H1 (cell line): ENCODE data around the gene SERPINB1. TPM values are rescaled to one million over a fixed set of nuclear protein-coding genes. Genes with fewer than 3 reads are reported as not detected.

Source experiments
- CTCF ChIA-PET: fragments of 300-600 bp; sonication (Branson Sonifier 250); formaldehyde crosslinking; loops from one replicate; lab custom pipeline; 2021; ENCODE audit not compliant: partially characterized antibody; lab: Charles Lee
- POLR2A ChIA-PET: fragments of 300-600 bp; sonication (Branson Sonifier 250); formaldehyde crosslinking; loops from one replicate; lab custom pipeline; 2021; ENCODE audit warnings: inconsistent platforms; ENCODE audit not compliant: partially characterized antibody; lab: Charles Lee
- DNase-seq, 2 experiments: peaks; one replicate each; pipeline versions ENCODE4 v3.0.0 to v3.0.0-alpha.2; 2010 to 2022; ENCODE audit warnings: low spot score in 2 of 2, low read depth in 1 of 2, mixed read lengths in 1 of 2
- FAIRE-seq: peaks from 2 replicates; lab custom pipeline; 2011; peaks lifted over from hg19 to GRCh38; lab: Jason Lieb, UNC
- H2AFZ ChIP-seq: 2 replicates; pipeline ENCODE4 v1.8.1; 2012; ENCODE audit warnings: low read length, inconsistent platforms
- H2AK5ac ChIP-seq: 2 replicates; pipeline ENCODE4 v1.6.1; 2013; ENCODE audit warnings: low read depth, low read length
- H2BK120ac ChIP-seq: replicated peaks from 2 replicates; pipeline ENCODE3; 2013; ENCODE audit warnings: low read depth, low read length, inconsistent platforms
- H2BK12ac ChIP-seq: 2 replicates; pipeline ENCODE4 v1.6.1; 2013; ENCODE audit warnings: low read depth, low read length
- H2BK15ac ChIP-seq: 2 replicates; pipeline ENCODE4 v1.6.1; 2013; ENCODE audit warnings: low read length
- H2BK20ac ChIP-seq: 2 replicates; pipeline ENCODE4 v1.6.1; 2013; ENCODE audit warnings: low read length
- H2BK5ac ChIP-seq: 2 replicates; pipeline ENCODE4 v1.6.1; 2013; ENCODE audit warnings: low read depth, low read length
- H3K14ac ChIP-seq: 2 replicates; pipeline ENCODE4 v1.6.1; 2013; ENCODE audit warnings: inconsistent platforms; ENCODE audit not compliant: insufficient read length
- H3K18ac ChIP-seq: 2 replicates; pipeline ENCODE4 v1.6.1; 2013; ENCODE audit warnings: low read length; ENCODE audit errors: extremely low read depth
- H3K23ac ChIP-seq: 2 replicates; pipeline ENCODE4 v1.6.1; 2013; ENCODE audit warnings: inconsistent platforms; ENCODE audit not compliant: insufficient read length
- H3K23me2 ChIP-seq: 2 replicates; pipeline ENCODE4 v1.6.1; 2013; ENCODE audit warnings: low read depth, low read length
- H3K27ac ChIP-seq: 2 replicates; pipeline ENCODE4 v1.6.1; 2011; ENCODE audit warnings: low read depth, low read length, inconsistent platforms
- H3K27me3 ChIP-seq, 4 experiments: replicated peaks in 1 of 4; 1 replicate in 1 of 4; 2 replicates in 3 of 4; pipeline versions ENCODE4 v1.6.1 to v1.8.1; 2011 to 2013; ENCODE audit warnings: low read length in 3 of 4, mild to moderate bottlenecking in 3 of 4, inconsistent platforms in 2 of 4, mixed read lengths in 2 of 4, moderate library complexity in 1 of 4; ENCODE audit not compliant: control insufficient read depth in 3 of 4, insufficient read depth in 3 of 4; ENCODE audit errors: extremely low read depth in 1 of 4
- H3K36me3 ChIP-seq, 4 experiments: 2 replicates each; pipeline versions ENCODE4 v1.6.1 to v1.8.1; 2011 to 2013; ENCODE audit warnings: mild to moderate bottlenecking in 4 of 4, low read length in 3 of 4, moderate library complexity in 2 of 4, control low read depth in 1 of 4, inconsistent platforms in 1 of 4; ENCODE audit not compliant: insufficient read depth in 4 of 4, control insufficient read depth in 2 of 4
- H3K4ac ChIP-seq: replicated peaks from 2 replicates; pipeline ENCODE3; 2013; ENCODE audit warnings: low read length, low read depth, mixed read lengths, inconsistent platforms; ENCODE audit not compliant: insufficient read length
- H3K4me1 ChIP-seq, 4 experiments: replicated peaks in 1 of 4; 1 replicate in 1 of 4; 2 replicates in 3 of 4; pipeline versions ENCODE4 v1.6.1 to v1.8.1; 2011 to 2013; ENCODE audit warnings: low read length in 3 of 4, inconsistent platforms in 2 of 4, mixed read lengths in 1 of 4; ENCODE audit not compliant: insufficient read depth in 4 of 4, control insufficient read depth in 3 of 4
- H3K4me2 ChIP-seq, 2 experiments: 2 replicates each; pipeline versions ENCODE4 v1.6.1 to v1.8.1; 2011 to 2013; ENCODE audit warnings: low read depth in 2 of 2, low read length in 2 of 2, control low read depth in 1 of 2, inconsistent platforms in 1 of 2, mild to moderate bottlenecking in 1 of 2; ENCODE audit not compliant: insufficient read depth in 1 of 2
- H3K4me3 ChIP-seq, 4 experiments: fragments of 200-600, 300-600 bp in 1 of 4; sonication (generic), shearing (Covaris generic), sonication (Bioruptor Twin) in 1 of 4; 2 replicates each; pipeline versions ENCODE4 v1.5.1 to v1.8.1; 2011 to 2016; ENCODE audit warnings: low read length in 4 of 4, low read depth in 3 of 4, control low read depth in 2 of 4, inconsistent platforms in 2 of 4, mild to moderate bottlenecking in 2 of 4, mixed read lengths in 1 of 4, moderate library complexity in 1 of 4; ENCODE audit not compliant: insufficient read depth in 2 of 4; ENCODE audit errors: extremely low read depth in 1 of 4
- H3K56ac ChIP-seq: replicated peaks from 2 replicates; pipeline ENCODE3; 2013; ENCODE audit warnings: low read depth, mild to moderate bottlenecking, mixed read lengths, low read length, inconsistent platforms; ENCODE audit not compliant: insufficient read length
- H3K79me1 ChIP-seq: 2 replicates; pipeline ENCODE4 v1.6.1; 2013; ENCODE audit warnings: low read depth, low read length, control low read depth
- H3K79me2 ChIP-seq, 2 experiments: 2 replicates each; pipeline versions ENCODE4 v1.6.1 to v1.8.1; 2012 to 2013; ENCODE audit warnings: low read length in 2 of 2, mild to moderate bottlenecking in 2 of 2, inconsistent platforms in 1 of 2; ENCODE audit not compliant: insufficient read depth in 2 of 2, control insufficient read depth in 1 of 2
- H3K9ac ChIP-seq, 4 experiments: replicated peaks in 1 of 4; 1 replicate in 1 of 4; 2 replicates in 3 of 4; pipeline versions ENCODE4 v1.6.1 to v1.8.1; 2011 to 2013; ENCODE audit warnings: low read depth in 3 of 4, low read length in 3 of 4, control low read depth in 2 of 4, mild to moderate bottlenecking in 2 of 4, moderate library complexity in 2 of 4, inconsistent platforms in 1 of 4; ENCODE audit errors: extremely low read depth in 1 of 4
- H3K9me3 ChIP-seq, 2 experiments: 2 replicates each; pipeline versions ENCODE4 v1.6.1 to v1.8.1; 2012 to 2013; ENCODE audit warnings: mild to moderate bottlenecking in 2 of 2, moderate library complexity in 2 of 2, control low read depth in 1 of 2, inconsistent platforms in 1 of 2, low read depth in 1 of 2, low read length in 1 of 2, mixed read lengths in 1 of 2; ENCODE audit not compliant: insufficient read depth in 2 of 2
- H4K20me1 ChIP-seq, 2 experiments: replicated peaks in 1 of 2; 2 replicates each; pipeline versions ENCODE3 to v1.8.1; 2011 to 2013; ENCODE audit warnings: inconsistent platforms in 2 of 2, low read length in 2 of 2, mild to moderate bottlenecking in 1 of 2; ENCODE audit not compliant: insufficient read depth in 2 of 2, control insufficient read depth in 1 of 2
- H4K5ac ChIP-seq: 2 replicates; pipeline ENCODE4 v1.6.1; 2013; ENCODE audit warnings: low read length, low read depth, mixed read lengths, inconsistent platforms; ENCODE audit not compliant: insufficient read length
- H4K8ac ChIP-seq: 2 replicates; pipeline ENCODE4 v1.8.0; 2013; ENCODE audit warnings: mild to moderate bottlenecking, moderate library complexity, low read length, inconsistent platforms; ENCODE audit not compliant: insufficient read depth; ENCODE audit errors: extremely low read depth
- H4K91ac ChIP-seq: replicated peaks from 2 replicates; pipeline ENCODE3; 2013; ENCODE audit warnings: low read length, mixed read lengths, inconsistent platforms; ENCODE audit not compliant: insufficient read length
- ASH2L ChIP-seq: fragments of 200-600, 300-600 bp; sonication (generic); IDR thresholded peaks from one replicate; pipeline ENCODE4 v1.7.1; 2017; ENCODE audit warnings: low read length
- BCL11A ChIP-seq, 2 experiments: IDR thresholded peaks; one replicate each; pipeline ENCODE4 v1.6.1; 2011; ENCODE audit warnings: low read depth in 2 of 2, low read length in 2 of 2, mild to moderate bottlenecking in 2 of 2
- BRCA1 ChIP-seq: IDR thresholded peaks from 2 replicates; pipeline ENCODE4 v1.6.1; 2012; ENCODE audit warnings: low read depth, low read length, improper control_type of control experiment
- CTBP2 ChIP-seq: IDR thresholded peaks from 2 replicates; pipeline ENCODE4 v1.7.0; 2011; ENCODE audit warnings: borderline replicate concordance, mild to moderate bottlenecking, moderate library complexity, mixed read lengths, low read length; ENCODE audit not compliant: insufficient read depth, insufficient read length
- E2F6 ChIP-seq: IDR thresholded peaks from 2 replicates; pipeline ENCODE4 v1.6.1; 2012; ENCODE audit warnings: inconsistent platforms
- EP300 ChIP-seq, 2 experiments: IDR thresholded peaks; 1 replicate in 1 of 2; 2 replicates in 1 of 2; pipeline ENCODE4 v1.6.1; 2011 to 2012; ENCODE audit warnings: low read depth in 2 of 2, low read length in 2 of 2, mild to moderate bottlenecking in 2 of 2, borderline replicate concordance in 1 of 2, inconsistent platforms in 1 of 2, moderate library complexity in 1 of 2
- PHF8 ChIP-seq: fragments of 200-600 bp; sonication (generic); conservative IDR thresholded peaks from 2 replicates; pipeline ENCODE4 v1.7.1; 2012; ENCODE audit warnings: low read depth, mild to moderate bottlenecking, inconsistent platforms, low read length, moderate library complexity
- POU5F1 ChIP-seq: IDR thresholded peaks from 2 replicates; pipeline ENCODE4 v1.6.1; 2011; ENCODE audit warnings: low read depth, mild to moderate bottlenecking, low read length, moderate library complexity
- SIX5 ChIP-seq: IDR thresholded peaks from 2 replicates; pipeline ENCODE4 v1.6.1; 2011; ENCODE audit warnings: mild to moderate bottlenecking, low read depth, low read length
- SP1 ChIP-seq: IDR thresholded peaks from 2 replicates; pipeline ENCODE4 v1.6.1; 2011; ENCODE audit warnings: low read depth, low read length
- TAF1 ChIP-seq: IDR thresholded peaks from 2 replicates; pipeline ENCODE4 v1.6.1; 2011; ENCODE audit warnings: mild to moderate bottlenecking, low read depth, low read length
- TBP ChIP-seq: IDR thresholded peaks from 2 replicates; pipeline ENCODE4 v1.6.1; 2011; ENCODE audit warnings: low read depth, low read length, improper control_type of control experiment
- WGBS, 2 experiments: shearing (Covaris generic) in 1 of 2; methylation state at CpG; one replicate each; pipeline versions ENCODE4 v1.1.6 to v1.1.7; 2013 to 2015; ENCODE audit warnings: low lambda C conversion rate in 2 of 2, mixed read lengths in 2 of 2, inconsistent platforms in 1 of 2, low coverage in 1 of 2, missing lambda C conversion rate in 1 of 2; ENCODE audit not compliant: insufficient replicate concordance in 2 of 2, insufficient coverage in 1 of 2, insufficient read length in 1 of 2; ENCODE audit errors: extremely low coverage in 1 of 2, missing lambda C conversion rate in 1 of 2; 5-methylcytosine and 5-hydroxymethylcytosine counted together
- polyA plus RNA-seq, 7 experiments: library from polyadenylated mRNA; depleted of rRNA in 3 of 7; stranded (reverse) in 5 of 7; unstranded in 2 of 7; fragments of >200 nt in 5 of 7; fragments of 200-250 nt in 2 of 7; gene quantifications; 1 replicate in 5 of 7; 2 replicates in 1 of 7; 4 replicates in 1 of 7; pipeline versions ENCODE4 v1.2.1 to v1.2.3, GENCODE V29; 2011 to 2013; ENCODE audit warnings: missing spikeins in 2 of 7, mixed read lengths in 2 of 7
- total RNA-seq: library from RNA; stranded (reverse); fragmentation: NEBNext Ultra II Directional; extraction: Animal tissue kit (Norgen Biotek cat#: 25700); gene quantifications from 2 replicates; pipeline ENCODE4 v1.2.1, GENCODE V29; 2021

SERPINB1 gene
- total and polyA plus RNA-seq, 2 of the 8 experiments (the other 6 are each of a cell fraction or from before 2014, with no cell fraction given): 8.1 to 17.3 TPM

- CTCF ChIA-PET: interaction anchor here (0.8 to 4.7 kb wide), 14 partner anchors 9 to 149 kb away, joined by 3 to 32 read pairs (median 4); partner anchors contain the start of gene MYLK4
- POLR2A ChIA-PET: interaction anchor here (1.0 to 2.8 kb wide), 11 partner anchors 8 to 235 kb away, joined by 3 to 11 read pairs (median 6); partner anchors contain the start of gene WRNIP1
- no peaks in the 10 kb centered on the region for H3K23me2 ChIP-seq
- H3K56ac ChIP-seq: no peak overlapping the region
- no peaks in the 10 kb centered on the region for H3K27me3 ChIP-seq
- FAIRE-seq (no peak), DNase-seq (no peak)
- no peak overlapping the region for H3K4ac ChIP-seq
- no peaks in the 10 kb centered on the region for H3K79me1 ChIP-seq
- peak overlapping the region; percentile 57 to 95 for H3K4me2 ChIP-seq
- H3K18ac ChIP-seq: no peak overlapping the region
- TF ChIP-seq EP300 (IDR thresholded peaks at IDR 0.05; ENCODE audit: borderline replicate concordance in 1 of 2, low read depth in 2 of 2, low read length in 2 of 2): no peak
- no peak for TF ChIP-seq SIX5
- no peak for TF ChIP-seq TAF1
- no peak for TF ChIP-seq BRCA1
- TF ChIP-seq E2F6: no peak
- no peak for TF ChIP-seq POU5F1
- TF ChIP-seq BCL11A (IDR thresholded peaks at IDR 0.05; ENCODE audit: low read depth in 2 of 2, low read length in 2 of 2): no peak
- no peak for TF ChIP-seq SP1
- no peak for TF ChIP-seq TBP
- no peak for TF ChIP-seq CTBP2
- no peak for TF ChIP-seq ASH2L
- no peak for TF ChIP-seq PHF8
- no peak overlapping the region for H3K23ac ChIP-seq
- H3K9me3 ChIP-seq: no peaks in the 10 kb centered on the region
- peak overlapping the region; percentile 21 to 62 (median 53); a peak in 6 of 8 replicates for H3K4me3 ChIP-seq
- peak overlapping the region; percentile 96; the same call in 1 of the 2 replicates for H2BK5ac ChIP-seq
- H4K91ac ChIP-seq: no peak overlapping the region
- no peak overlapping the region for H4K5ac ChIP-seq
- H4K20me1 ChIP-seq: no peaks in the 10 kb centered on the region
- H2BK120ac ChIP-seq: no peak overlapping the region
- no peak overlapping the region for H4K8ac ChIP-seq
- no peak overlapping the region for H2AK5ac ChIP-seq
- H3K36me3 ChIP-seq: peaks cover under 1 to 8% (median 1%) of the 10 kb centered on the region in 4 experiments; a peak in 7 of 8 replicates
- peak overlapping the region; percentile 98; the same call in 1 of the 2 replicates for H2BK15ac ChIP-seq
- WGBS, 2 experiments: 69% methylated on average over 1 of the region's 3 CpGs; no CpG with 5 or more reads in 1 of the 2 experiments
- no peak overlapping the region for H2AFZ ChIP-seq
- no peak overlapping the region for H2BK20ac ChIP-seq
- H3K27ac ChIP-seq: no peak overlapping the region
- H3K14ac ChIP-seq: no peak overlapping the region
- no peaks in the 10 kb centered on the region for H3K79me2 ChIP-seq
- no peak overlapping the region for H2BK12ac ChIP-seq
- peaks cover 6 to 17% (median 9%) of the 10 kb centered on the region in 4 experiments for H3K4me1 ChIP-seq
- H3K9ac ChIP-seq: no peak overlapping the region; a peak in 1 of 7 replicates
These were observed 958 bp downstream of the SERPINB1 start for GRCh38 chr6:2840749-2841061.
